Measurements from ENCODE around the gene OXSR1. TPM values are rescaled to one million over a fixed set of nuclear protein-coding genes. Genes with fewer than 3 reads are reported as not detected.

Gene OXSR1
- polyA plus RNA-seq (2013) = 26.2 and 26.5 TPM in 2 replicates

GRCh38 chr3:38164952-38165721 is at the start of gene OXSR1:
TSS of gene OXSR1 (plus strand) at chr3:38165537. CDS start at chr3:38165877, 340 bp downstream.
- Histone ChIP-seq H4K8ac (ENCODE audit: low read depth, low read length) (peak within 1 kb of the TSS; percentile 92), H2BK5ac (ENCODE audit: low read depth, low read length, poor library complexity) (peak within 1 kb of the TSS; percentile 82), H3K79me2 (ENCODE audit: control insufficient read depth, insufficient read depth, low read length, poor library complexity) (peaks cover 19% of the 10 kb centered on the region), H3K18ac (ENCODE audit: low read length) (peak within 1 kb of the TSS; percentile 83), H3K4me1 (ENCODE audit: control insufficient read depth in 1 of 2, insufficient read depth in 2 of 2, low read length in 2 of 2) (peaks cover 0 to 4% of the 10 kb centered on the region in 2 experiments), H3K27me3 (ENCODE audit: insufficient read depth, low read length) (no peaks in the 10 kb centered on the region), H3K14ac (ENCODE audit: low read length) (peak within 1 kb of the TSS; percentile 87), H2AK5ac (ENCODE audit: low read length) (peak within 1 kb of the TSS; percentile 55), H2BK12ac (ENCODE audit: low read length) (no peak within 1 kb of the TSS), H3K4ac (ENCODE audit: low read depth, low read length) (peak within 1 kb of the TSS; percentile 90), H3K9me3 (ENCODE audit: insufficient read depth, low read depth, low read length) (no peaks in the 10 kb centered on the region), H4K12ac (ENCODE audit: low read depth, low read length) (peak within 1 kb of the TSS; percentile 65), H3K23ac (ENCODE audit: low read length) (no peak within 1 kb of the TSS), H3K4me3 (ENCODE audit: low read depth, low read length) (peak within 1 kb of the TSS; percentile 95), H3K36me3 (ENCODE audit: control insufficient read depth in 1 of 2, insufficient read depth in 2 of 2, low read length in 2 of 2) (no peaks in the 10 kb centered on the region), H4K91ac (ENCODE audit: low read depth, low read length) (peak within 1 kb of the TSS; percentile 93), H2AFZ (ENCODE audit: insufficient read depth, low read length, poor library complexity) (peak within 1 kb of the TSS; percentile 81), H3K4me2 (ENCODE audit: low read length) (peak within 1 kb of the TSS; percentile 93), H3K9ac (ENCODE audit: low read length) (peak within 1 kb of the TSS; percentile 93), H3K79me1 (ENCODE audit: low read length) (peaks cover 15% of the 10 kb centered on the region), H2BK120ac (ENCODE audit: insufficient read depth, low read length, poor library complexity) (peak within 1 kb of the TSS; percentile 66), H3K27ac (ENCODE audit: low read depth, low read length) (peak within 1 kb of the TSS; percentile 86)
- DNase-seq = peak; percentile 100
- WGBS (ENCODE audit: extremely low coverage, insufficient coverage, insufficient read length) = no CpG with 5 or more reads among the region's 57 CpGs

- H3K18ac ChIP-seq (ENCODE audit: low read length) = no peak overlapping the region
- no peak overlapping the region for H2BK12ac ChIP-seq (ENCODE audit: low read length)
- no peak overlapping the region for H2BK120ac ChIP-seq (ENCODE audit: insufficient read depth, low read length, poor library complexity)
- no peaks in the 10 kb centered on the region for H3K79me1 ChIP-seq (ENCODE audit: low read length)
- H3K4me1 ChIP-seq (ENCODE audit: control insufficient read depth in 1 of 2, insufficient read depth in 2 of 2, low read length in 2 of 2) = no peaks in the 10 kb centered on the region
- no peak overlapping the region for H3K14ac ChIP-seq (ENCODE audit: low read length)
- H3K79me2 ChIP-seq (ENCODE audit: control insufficient read depth, insufficient read depth, low read length, poor library complexity) = no peaks in the 10 kb centered on the region
- H2AK5ac ChIP-seq (ENCODE audit: low read length) = no peak overlapping the region
- H3K36me3 ChIP-seq (ENCODE audit: control insufficient read depth in 1 of 2, insufficient read depth in 2 of 2, low read length in 2 of 2) = peaks cover 6 to 8% of the 10 kb centered on the region in 2 experiments
- H3K9me3 ChIP-seq (ENCODE audit: insufficient read depth, low read depth, low read length) = peaks cover 3% of the 10 kb centered on the region
- H3K23ac ChIP-seq (ENCODE audit: low read length) = no peak overlapping the region
- no peak overlapping the region for H3K9ac ChIP-seq (ENCODE audit: low read length)
- no CpG with 5 or more reads among the region's 9 CpGs for WGBS (ENCODE audit: extremely low coverage, insufficient coverage, insufficient read length)
- no peak overlapping the region for H3K4ac ChIP-seq (ENCODE audit: low read depth, low read length)
- H3K27me3 ChIP-seq (ENCODE audit: insufficient read depth, low read length) = no peaks in the 10 kb centered on the region
- H2BK5ac ChIP-seq (ENCODE audit: low read depth, low read length, poor library complexity) = no peak overlapping the region
- H2AFZ ChIP-seq (ENCODE audit: insufficient read depth, low read length, poor library complexity) = no peak overlapping the region
- H4K91ac ChIP-seq (ENCODE audit: low read depth, low read length) = no peak overlapping the region
- H3K4me3 ChIP-seq (ENCODE audit: low read depth, low read length) = no peak overlapping the region
- DNase-seq = no peak
- no peak overlapping the region for H3K4me2 ChIP-seq (ENCODE audit: low read length)
- H3K27ac ChIP-seq (ENCODE audit: low read depth, low read length) = no peak overlapping the region
- H4K12ac ChIP-seq (ENCODE audit: low read depth, low read length) = no peak overlapping the region
- H4K8ac ChIP-seq (ENCODE audit: low read depth, low read length) = no peak overlapping the region
These were observed 49.5 kb upstream of the OXSR1 start for GRCh38 chr3:38115645-38116427.

GRCh38 chr3:38116471-38117162 is 48.7 kb upstream of the OXSR1 start:
- no peak overlapping the region for H2BK12ac ChIP-seq (ENCODE audit: low read length)
- no peaks in the 10 kb centered on the region for H3K79me2 ChIP-seq (ENCODE audit: control insufficient read depth, insufficient read depth, low read length, poor library complexity)
- H3K27ac ChIP-seq (ENCODE audit: low read depth, low read length) = no peak overlapping the region
- no peak overlapping the region for H3K14ac ChIP-seq (ENCODE audit: low read length)
- no peak overlapping the region for H3K4me3 ChIP-seq (ENCODE audit: low read depth, low read length)
- no peak overlapping the region for H3K23ac ChIP-seq (ENCODE audit: low read length)
- H2AK5ac ChIP-seq (ENCODE audit: low read length) = no peak overlapping the region
- no peak for DNase-seq
- no peaks in the 10 kb centered on the region for H3K4me1 ChIP-seq (ENCODE audit: control insufficient read depth in 1 of 2, insufficient read depth in 2 of 2, low read length in 2 of 2)
- no peak overlapping the region for H3K4me2 ChIP-seq (ENCODE audit: low read length)
- H2BK5ac ChIP-seq (ENCODE audit: low read depth, low read length, poor library complexity) = no peak overlapping the region
- H3K27me3 ChIP-seq (ENCODE audit: insufficient read depth, low read length) = no peaks in the 10 kb centered on the region
- no CpG with 5 or more reads among the region's 12 CpGs for WGBS (ENCODE audit: extremely low coverage, insufficient coverage, insufficient read length)
- H3K79me1 ChIP-seq (ENCODE audit: low read length) = no peaks in the 10 kb centered on the region
- H4K12ac ChIP-seq (ENCODE audit: low read depth, low read length) = no peak overlapping the region
- peaks cover 3% of the 10 kb centered on the region for H3K9me3 ChIP-seq (ENCODE audit: insufficient read depth, low read depth, low read length)
- H2AFZ ChIP-seq (ENCODE audit: insufficient read depth, low read length, poor library complexity) = no peak overlapping the region
- H2BK120ac ChIP-seq (ENCODE audit: insufficient read depth, low read length, poor library complexity) = no peak overlapping the region
- H3K9ac ChIP-seq (ENCODE audit: low read length) = no peak overlapping the region
- no peak overlapping the region for H3K4ac ChIP-seq (ENCODE audit: low read depth, low read length)
- H3K36me3 ChIP-seq (ENCODE audit: control insufficient read depth in 1 of 2, insufficient read depth in 2 of 2, low read length in 2 of 2) = peaks cover 13 to 16% of the 10 kb centered on the region in 2 experiments
- H4K91ac ChIP-seq (ENCODE audit: low read depth, low read length) = no peak overlapping the region
- no peak overlapping the region for H3K18ac ChIP-seq (ENCODE audit: low read length)
- no peak overlapping the region for H4K8ac ChIP-seq (ENCODE audit: low read depth, low read length)

GRCh38 chr3:38117163-38117716 is 48.1 kb upstream of the OXSR1 start:
- H3K4me3 ChIP-seq (ENCODE audit: low read depth, low read length) = no peak overlapping the region
- peaks cover 3% of the 10 kb centered on the region for H3K9me3 ChIP-seq (ENCODE audit: insufficient read depth, low read depth, low read length)
- peaks cover 19 to 22% of the 10 kb centered on the region in 2 experiments for H3K36me3 ChIP-seq (ENCODE audit: control insufficient read depth in 1 of 2, insufficient read depth in 2 of 2, low read length in 2 of 2)
- no peaks in the 10 kb centered on the region for H3K4me1 ChIP-seq (ENCODE audit: control insufficient read depth in 1 of 2, insufficient read depth in 2 of 2, low read length in 2 of 2)
- no peak overlapping the region for H3K4ac ChIP-seq (ENCODE audit: low read depth, low read length)
- H2BK120ac ChIP-seq (ENCODE audit: insufficient read depth, low read length, poor library complexity) = no peak overlapping the region
- no peak overlapping the region for H2BK12ac ChIP-seq (ENCODE audit: low read length)
- no CpG with 5 or more reads among the region's 10 CpGs for WGBS (ENCODE audit: extremely low coverage, insufficient coverage, insufficient read length)
- no peak overlapping the region for H3K4me2 ChIP-seq (ENCODE audit: low read length)
- no peaks in the 10 kb centered on the region for H3K79me1 ChIP-seq (ENCODE audit: low read length)
- H3K27me3 ChIP-seq (ENCODE audit: insufficient read depth, low read length) = no peaks in the 10 kb centered on the region
- H2AFZ ChIP-seq (ENCODE audit: insufficient read depth, low read length, poor library complexity) = no peak overlapping the region
- H4K12ac ChIP-seq (ENCODE audit: low read depth, low read length) = no peak overlapping the region
- H3K9ac ChIP-seq (ENCODE audit: low read length) = no peak overlapping the region
- no peak overlapping the region for H3K27ac ChIP-seq (ENCODE audit: low read depth, low read length)
- H3K18ac ChIP-seq (ENCODE audit: low read length) = no peak overlapping the region
- no peak overlapping the region for H2BK5ac ChIP-seq (ENCODE audit: low read depth, low read length, poor library complexity)
- no peak for DNase-seq
- H3K23ac ChIP-seq (ENCODE audit: low read length) = no peak overlapping the region
- no peaks in the 10 kb centered on the region for H3K79me2 ChIP-seq (ENCODE audit: control insufficient read depth, insufficient read depth, low read length, poor library complexity)
- H4K8ac ChIP-seq (ENCODE audit: low read depth, low read length) = no peak overlapping the region
- H2AK5ac ChIP-seq (ENCODE audit: low read length) = no peak overlapping the region
- H4K91ac ChIP-seq (ENCODE audit: low read depth, low read length) = no peak overlapping the region
- H3K14ac ChIP-seq (ENCODE audit: low read length) = no peak overlapping the region

All from trophoblast cell (in vitro differentiated cells and primary cell).